HG02973 (cell line): ENCODE data around the gene OR6X1.

ENCODE experiments used
- ATAC-seq: cut with Tn5 transposase; IDR thresholded peaks from one replicate; pipeline ENCODE4 v1.9.1; 2021; ENCODE audit warnings: moderate library complexity; ENCODE audit not compliant: unreplicated experiment

Gene OR6X1, protein sequence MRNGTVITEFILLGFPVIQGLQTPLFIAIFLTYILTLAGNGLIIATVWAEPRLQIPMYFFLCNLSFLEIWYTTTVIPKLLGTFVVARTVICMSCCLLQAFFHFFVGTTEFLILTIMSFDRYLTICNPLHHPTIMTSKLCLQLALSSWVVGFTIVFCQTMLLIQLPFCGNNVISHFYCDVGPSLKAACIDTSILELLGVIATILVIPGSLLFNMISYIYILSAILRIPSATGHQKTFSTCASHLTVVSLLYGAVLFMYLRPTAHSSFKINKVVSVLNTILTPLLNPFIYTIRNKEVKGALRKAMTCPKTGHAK

DNA sequence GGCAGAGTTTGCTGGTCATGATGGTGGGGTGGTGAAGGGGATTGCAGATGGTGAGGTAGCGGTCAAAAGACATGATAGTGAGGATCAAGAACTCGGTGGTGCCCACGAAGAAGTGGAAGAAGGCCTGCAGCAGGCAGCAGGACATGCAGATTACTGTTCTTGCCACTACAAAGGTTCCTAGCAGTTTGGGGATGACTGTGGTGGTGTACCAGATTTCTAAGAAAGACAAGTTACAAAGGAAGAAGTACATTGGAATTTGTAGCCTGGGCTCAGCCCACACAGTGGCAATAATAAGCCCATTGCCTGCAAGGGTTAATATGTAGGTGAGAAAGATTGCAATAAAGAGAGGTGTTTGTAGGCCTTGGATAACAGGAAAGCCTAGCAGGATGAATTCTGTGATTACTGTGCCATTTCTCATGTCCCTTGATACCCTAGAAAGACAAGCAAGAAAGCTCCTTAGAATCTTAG lies at the start of gene OR6X1:
Gene OR6X1, minus strand, starts transcription at position 418 of the 468 bp plus-strand sequence. Its CDS starts 0 bp downstream, at position 418.
- ATAC-seq = no peak

DNA sequence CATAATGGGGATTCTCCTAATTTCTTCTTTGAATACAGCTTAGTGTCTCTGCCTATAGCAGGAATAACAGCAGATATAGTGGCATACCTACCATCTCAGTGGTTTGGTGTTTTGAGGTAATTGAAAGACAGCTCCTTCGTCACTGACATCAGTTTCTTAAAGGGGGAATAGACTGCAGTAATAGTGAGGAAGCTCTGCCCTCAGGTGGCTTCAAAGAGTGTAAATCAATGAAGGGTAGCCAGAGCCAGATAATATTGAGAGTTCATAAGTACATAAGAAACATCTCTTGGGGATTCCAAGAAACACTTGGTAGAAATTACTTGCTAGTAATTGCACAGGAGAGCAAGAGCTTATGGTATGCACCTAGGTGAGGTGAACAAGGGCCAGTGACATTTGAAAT lies 47.4 kb upstream of the OR6X1 start:
- no peak for ATAC-seq

- no peak for ATAC-seq
Observed at GRCh38 chr11:123800036-123800435, 45.7 kb upstream of the OR6X1 start.

DNA sequence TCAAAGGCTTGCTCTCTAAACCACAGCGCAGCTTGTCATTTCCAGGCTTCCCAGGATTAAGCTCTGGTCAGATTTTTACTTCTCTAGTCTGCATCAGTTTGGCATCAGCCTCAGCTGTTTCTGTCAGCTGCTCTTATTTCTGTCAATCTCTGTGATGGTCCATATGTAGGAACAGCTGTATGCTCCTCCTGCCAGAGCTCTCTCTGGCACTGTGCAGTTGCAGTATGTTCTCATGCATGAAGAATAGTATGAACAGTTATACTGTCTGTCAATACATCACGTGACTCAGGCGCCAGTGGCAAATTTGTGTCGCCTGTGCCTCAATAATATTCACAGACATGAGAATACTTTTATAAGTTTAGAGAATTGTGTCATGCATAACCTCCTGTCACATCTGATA lies 45.1 kb upstream of the OR6X1 start:
- ATAC-seq = no peak

GRCh38 chr11:123798513-123799252 lies 44.4 kb upstream of the OR6X1 start:
- no peak for ATAC-seq

DNA sequence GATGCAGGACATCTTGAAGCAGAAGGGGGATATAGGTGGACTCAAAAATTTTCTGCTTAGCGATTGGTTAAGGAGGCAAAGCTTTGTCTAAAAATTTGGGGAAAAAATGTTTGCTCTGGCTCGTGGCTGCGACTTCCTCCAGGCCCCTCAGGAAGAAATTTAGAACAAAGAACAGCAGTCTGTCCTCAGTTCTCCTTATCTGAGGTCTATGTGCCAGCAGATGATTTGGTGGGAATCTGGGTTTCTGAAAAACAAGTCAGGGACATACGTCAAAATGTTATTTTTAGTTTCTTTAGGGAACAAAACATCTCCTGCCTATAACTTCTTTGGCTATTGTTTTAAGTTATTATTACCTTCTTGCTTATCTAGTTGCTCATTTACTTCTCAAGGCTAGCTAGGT lies 43.8 kb upstream of the OR6X1 start:
- no peak for ATAC-seq

DNA sequence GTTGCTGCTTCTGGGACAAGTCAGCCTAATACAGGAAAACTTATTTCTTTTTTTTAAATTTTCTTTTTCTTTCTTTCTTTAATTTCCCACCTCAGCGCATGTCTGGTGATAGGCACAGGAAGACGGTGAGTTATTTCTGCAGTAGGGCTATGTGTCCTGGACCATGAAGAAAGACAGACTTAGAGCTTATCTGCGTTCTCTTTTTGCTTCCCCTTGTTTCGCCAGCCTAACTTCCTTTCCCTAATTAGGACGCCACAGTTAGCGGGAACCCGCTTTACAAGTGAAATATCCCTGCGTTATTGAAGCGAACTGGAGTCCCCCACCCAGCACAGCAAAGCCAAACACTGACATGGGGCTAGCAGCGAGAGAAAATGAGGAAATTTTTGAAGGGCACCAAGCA lies 43.2 kb upstream of the OR6X1 start:
- ATAC-seq = no peak

DNA sequence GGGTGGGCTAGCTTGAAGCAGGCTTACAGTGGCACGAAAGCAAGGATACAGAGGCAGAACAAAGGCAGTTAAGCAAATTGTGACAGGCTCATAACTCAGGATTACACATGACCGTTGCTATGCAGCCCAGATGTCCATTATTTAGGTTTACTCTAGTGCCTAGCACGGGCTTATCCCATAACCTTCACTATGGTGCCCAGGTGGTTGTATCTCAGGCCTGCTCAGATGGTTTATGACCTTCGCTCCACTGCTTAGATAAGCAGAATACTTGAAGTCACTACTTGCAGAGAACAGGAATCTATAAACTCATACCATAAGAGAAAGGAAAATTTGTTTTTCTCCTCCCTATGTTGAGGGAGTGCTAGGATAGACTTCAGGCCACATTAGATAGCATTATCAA lies 42.8 kb upstream of the OR6X1 start:
- no peak for ATAC-seq

- no peak for ATAC-seq
Observed at GRCh38 chr11:123796226-123796625, 41.9 kb upstream of the OR6X1 start.

- ATAC-seq = no peak
Observed at GRCh38 chr11:123783536-123783935, 29.2 kb upstream of the OR6X1 start.

- no peak for ATAC-seq
Observed at GRCh38 chr11:123778511-123778910, 24.2 kb upstream of the OR6X1 start.

DNA sequence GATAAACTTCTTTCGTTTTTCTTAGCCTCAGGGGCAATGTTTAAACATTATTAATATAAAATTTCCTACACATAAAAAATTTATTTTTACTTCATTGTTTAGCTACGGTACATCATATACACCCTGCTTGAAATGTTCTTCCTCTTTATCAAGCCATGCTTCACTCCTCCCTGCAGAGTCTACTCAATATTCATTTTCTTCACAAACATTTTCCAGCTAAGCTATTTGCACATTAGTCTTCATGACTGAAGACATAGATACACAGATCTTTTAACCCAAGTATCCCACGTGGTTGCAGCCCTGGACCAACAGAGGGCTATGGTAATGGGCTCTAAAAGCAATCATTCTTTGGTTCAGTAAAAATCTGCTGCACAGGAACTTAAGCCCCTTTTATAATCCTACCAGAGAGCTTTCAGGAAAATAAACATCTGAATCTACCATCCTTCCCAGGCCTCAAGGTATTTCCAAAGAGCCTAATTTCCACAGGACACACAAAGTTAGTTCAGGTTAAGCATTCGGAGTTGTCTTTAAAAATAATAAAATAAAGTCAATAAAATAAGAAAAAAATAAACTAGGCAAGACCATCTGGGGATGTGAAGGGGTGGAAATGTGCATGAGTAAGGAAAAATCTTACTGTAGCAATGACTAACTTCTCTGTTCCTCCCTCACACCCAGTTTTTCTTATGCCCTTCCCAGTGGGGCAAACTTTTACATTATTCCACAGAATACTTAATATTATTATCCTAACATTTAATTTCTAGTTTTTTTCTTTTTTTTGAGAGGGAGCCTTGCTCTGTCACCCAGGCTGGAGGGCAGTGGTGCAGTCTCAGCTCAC lies 21.6 kb upstream of the OR6X1 start:
- no peak for ATAC-seq

- ATAC-seq = no peak
Observed at GRCh38 chr11:123775289-123775688, 21.0 kb upstream of the OR6X1 start.

DNA sequence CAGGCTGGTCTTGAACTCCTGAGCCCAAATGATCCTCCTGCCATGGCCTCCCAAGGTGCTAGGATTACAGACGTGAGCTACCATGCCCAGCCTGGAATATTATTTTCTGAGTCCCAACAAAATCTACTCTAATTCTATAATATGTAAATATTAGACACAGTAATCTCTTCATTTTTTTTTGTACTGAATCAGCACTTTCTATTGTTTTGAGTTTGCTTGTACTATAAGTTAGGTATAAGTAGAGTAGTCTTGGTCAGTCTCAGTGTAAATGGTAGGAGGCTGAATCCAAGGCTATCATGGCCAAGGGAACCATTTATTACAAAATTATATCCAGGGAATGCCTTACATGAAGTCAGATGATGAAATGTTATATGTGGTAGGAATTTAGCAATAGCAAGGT lies 19.6 kb upstream of the OR6X1 start:
- no peak for ATAC-seq

DNA sequence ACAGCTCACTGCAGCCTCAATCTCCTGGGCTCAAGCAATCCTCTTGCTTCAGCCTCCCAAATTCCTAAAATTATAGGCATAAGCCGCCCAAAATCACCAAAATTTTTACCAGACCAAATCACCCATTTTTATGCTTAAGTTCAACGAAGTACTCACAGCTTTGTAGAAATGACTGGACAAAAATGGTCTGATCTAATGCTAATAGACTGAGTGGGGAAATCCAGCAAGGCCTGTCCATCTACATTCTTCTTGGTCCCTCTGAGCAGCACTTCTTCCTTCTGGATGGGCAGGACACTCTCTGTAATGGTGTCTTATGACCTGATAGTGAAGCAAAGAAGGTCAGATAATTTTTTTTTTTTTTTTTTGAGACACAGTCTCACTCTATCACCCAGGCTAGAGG lies 18.7 kb upstream of the OR6X1 start:
- ATAC-seq = no peak

DNA sequence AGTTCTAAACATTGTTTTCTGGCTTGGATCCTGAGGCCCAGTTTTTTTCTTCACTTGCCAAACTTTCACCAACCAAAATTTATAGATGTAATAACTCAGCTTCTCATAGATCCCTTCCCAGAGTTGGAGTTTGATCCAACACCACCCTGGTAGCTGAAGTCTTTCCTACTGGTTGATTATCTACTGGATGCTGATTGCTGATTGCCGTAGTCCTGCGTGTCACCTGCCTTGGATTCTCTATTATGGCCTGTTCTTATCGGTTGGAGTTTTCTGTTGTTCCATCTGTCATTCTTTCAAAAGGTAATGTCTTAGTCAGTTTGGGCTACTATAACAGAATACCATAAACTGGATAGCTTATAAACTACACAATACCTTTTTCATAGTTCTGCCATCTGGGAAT lies 17.3 kb upstream of the OR6X1 start:
- ATAC-seq = no peak

DNA sequence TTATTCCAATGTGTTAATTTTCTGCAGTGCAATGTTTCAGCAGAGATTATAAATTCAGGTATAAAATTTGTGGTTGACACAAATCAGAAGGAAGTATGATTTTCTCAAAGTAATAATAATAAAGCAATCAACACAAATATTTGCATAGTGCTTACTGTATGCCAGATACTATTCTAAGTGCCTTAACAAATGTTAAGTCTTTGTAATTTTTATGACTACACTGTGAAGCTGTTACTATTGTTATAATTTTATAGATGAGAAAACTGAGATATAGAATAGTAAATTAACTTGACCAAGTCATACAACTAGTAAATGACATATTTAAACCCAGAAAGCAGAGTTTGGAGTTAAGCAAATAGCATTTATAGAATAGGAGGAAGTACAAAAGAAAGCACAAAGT lies 16.4 kb upstream of the OR6X1 start:
- no peak for ATAC-seq

- no peak for ATAC-seq
Observed at GRCh38 chr11:123765601-123766000, 11.3 kb upstream of the OR6X1 start.

DNA sequence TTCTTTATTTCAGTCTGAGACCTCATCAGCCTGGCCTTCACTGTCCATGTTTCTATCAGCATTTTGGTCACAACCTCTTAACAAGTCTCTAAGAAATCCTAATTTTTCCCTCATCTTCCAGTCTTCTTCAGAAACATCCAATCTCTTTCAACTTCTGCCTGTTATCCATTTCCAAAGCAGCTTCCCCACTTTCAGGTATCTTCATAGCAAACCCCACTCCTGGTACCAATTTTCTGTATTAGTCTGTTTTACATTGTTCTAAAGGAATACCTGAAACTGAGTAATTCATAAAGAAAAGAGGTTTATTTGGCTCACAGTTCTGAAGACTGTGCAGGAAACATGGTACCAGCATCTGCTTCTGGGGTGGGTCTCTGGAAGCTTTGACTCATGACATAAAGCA lies 8.1 kb upstream of the OR6X1 start:
- ATAC-seq = no peak

DNA sequence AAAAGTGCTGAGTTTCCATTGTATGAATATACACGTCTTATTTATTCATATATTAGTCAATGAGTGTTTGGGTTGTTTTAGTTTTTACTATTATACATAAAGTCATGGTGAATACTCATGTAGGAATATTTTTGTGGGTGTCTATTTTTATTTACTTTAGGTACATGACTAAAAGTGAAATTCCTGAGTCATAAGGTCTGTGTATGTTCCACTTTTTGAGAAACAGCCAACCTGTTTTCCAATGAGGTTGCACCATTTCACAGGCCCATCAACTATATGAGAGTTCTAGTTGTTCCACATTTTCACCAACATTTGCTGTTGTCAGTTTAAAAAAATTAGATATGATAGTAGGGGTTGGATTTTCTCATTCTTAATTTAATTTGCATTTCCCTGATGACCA lies 6.6 kb upstream of the OR6X1 start:
- peak; percentile 95 for ATAC-seq

DNA sequence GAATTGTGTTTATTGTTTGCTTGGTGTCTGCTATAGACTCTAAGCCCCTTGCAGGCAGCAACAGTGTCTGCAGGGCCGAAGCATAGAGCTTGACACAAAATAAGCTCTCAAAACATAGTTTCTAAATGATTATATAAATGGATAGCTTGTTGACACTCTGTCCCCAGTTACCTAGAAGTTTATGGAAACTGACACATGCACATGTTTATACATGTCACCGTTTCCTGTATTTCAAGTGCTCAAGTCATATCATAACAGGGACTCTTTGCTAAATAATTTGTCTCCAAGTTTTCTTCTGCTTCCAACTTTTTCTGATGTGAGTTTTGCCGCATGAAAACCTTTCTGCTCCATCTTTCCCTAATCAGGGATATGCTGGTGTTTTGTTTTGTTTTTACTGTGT lies 3.7 kb upstream of the OR6X1 start:
- ATAC-seq = no peak

DNA sequence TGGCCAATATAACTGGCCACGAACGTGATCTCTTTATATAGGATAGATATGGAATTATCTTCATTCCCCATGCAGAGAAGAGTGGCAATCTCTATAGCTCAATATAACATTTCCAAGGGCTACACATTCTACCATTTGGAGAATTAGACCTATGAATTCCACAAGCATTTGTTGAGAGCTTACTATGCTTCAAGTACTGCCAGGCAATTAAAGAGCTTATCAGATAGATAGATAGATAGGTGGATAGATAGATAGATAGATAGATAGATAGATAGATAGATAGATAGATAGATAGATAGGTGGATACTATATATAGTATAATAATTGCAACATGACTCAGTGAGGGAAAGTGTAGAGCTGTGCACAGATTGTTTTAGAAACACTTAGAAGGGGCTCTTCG lies 1.5 kb upstream of the OR6X1 start:
- ATAC-seq = no peak
